ENCODE data around the gene KLK7.

Gene KLK7

DNA sequence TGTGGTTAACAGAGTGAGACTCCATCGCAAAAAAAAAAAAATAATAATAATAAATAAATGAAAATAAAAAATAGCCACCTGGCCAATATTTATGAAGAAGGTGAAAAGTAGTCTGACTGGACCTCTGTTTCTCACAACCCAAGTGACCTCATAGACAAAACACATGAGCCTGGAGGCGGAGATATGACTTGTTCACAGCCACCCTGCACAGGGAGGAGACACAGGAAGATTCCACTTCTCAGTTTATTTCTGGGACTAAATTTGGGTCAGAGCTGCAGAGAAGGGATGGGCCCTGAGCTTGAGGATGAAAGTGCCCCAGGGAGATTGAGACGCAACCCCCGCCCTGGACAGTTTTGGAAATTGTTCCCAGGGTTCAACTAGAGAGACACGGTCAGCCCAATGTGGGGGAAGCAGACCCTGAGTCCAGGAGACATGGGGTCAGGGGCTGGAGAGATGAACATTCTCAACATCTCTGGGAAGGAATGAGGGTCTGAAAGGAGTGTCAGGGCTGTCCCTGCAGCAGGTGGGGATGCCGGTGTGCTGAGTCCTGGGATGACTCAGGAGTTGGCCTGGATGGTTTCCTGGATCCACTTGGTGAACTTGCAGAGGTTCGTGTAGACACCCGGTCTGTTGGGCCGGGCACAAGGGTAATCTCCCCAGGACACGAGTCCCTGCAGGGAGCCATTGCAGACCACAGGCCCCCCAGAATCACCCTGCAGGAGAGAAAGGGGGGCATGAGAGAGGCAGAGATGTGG, 40.5 kb downstream of the KLK7 start:
- TF ChIP-seq, protein P1, sequence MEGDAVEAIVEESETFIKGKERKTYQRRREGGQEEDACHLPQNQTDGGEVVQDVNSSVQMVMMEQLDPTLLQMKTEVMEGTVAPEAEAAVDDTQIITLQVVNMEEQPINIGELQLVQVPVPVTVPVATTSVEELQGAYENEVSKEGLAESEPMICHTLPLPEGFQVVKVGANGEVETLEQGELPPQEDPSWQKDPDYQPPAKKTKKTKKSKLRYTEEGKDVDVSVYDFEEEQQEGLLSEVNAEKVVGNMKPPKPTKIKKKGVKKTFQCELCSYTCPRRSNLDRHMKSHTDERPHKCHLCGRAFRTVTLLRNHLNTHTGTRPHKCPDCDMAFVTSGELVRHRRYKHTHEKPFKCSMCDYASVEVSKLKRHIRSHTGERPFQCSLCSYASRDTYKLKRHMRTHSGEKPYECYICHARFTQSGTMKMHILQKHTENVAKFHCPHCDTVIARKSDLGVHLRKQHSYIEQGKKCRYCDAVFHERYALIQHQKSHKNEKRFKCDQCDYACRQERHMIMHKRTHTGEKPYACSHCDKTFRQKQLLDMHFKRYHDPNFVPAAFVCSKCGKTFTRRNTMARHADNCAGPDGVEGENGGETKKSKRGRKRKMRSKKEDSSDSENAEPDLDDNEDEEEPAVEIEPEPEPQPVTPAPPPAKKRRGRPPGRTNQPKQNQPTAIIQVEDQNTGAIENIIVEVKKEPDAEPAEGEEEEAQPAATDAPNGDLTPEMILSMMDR (IDR thresholded peaks at IDR 0.05; ENCODE audit: low read depth, low read length) = no peak
- TF ChIP-seq MYC (IDR thresholded peaks at IDR 0.05; ENCODE audit: low read depth, low read length) (no peak), POLR2A (IDR thresholded peaks at IDR 0.05; ENCODE audit: extremely low read depth, insufficient read length) (no peak)
- TF ChIP-seq, protein P2, sequence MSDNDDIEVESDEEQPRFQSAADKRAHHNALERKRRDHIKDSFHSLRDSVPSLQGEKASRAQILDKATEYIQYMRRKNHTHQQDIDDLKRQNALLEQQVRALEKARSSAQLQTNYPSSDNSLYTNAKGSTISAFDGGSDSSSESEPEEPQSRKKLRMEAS (IDR thresholded peaks at IDR 0.05; ENCODE audit: low read depth, low read length) = no peak
- no peak overlapping the region for H3K4me3 ChIP-seq (ENCODE audit: low read depth, low read length)
- no peak for DNase-seq (ENCODE audit: low read depth)

DNA sequence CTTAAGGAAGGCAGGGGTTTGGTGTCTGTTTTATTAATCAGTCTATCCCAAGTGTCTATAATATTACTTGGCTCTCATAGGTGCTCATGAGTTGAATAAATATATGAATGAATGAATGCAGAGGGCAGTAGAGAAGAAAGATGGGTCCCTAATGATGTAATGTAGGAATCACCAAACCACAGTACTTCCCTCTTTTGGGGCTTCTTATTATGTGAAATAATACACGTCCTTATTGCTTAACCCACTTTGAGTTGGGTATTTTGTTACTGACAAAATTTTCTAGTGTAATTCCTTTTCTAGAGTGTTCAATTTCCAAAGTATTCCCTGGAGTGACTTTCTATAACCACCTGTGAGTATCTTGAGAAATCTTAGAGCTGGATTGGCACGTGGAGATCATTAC, 44.1 kb downstream of the KLK7 start:
- DNase-seq (ENCODE audit: low read depth) = peak; percentile 15
- TF ChIP-seq POLR2A (IDR thresholded peaks at IDR 0.05; ENCODE audit: extremely low read depth, insufficient read length) (no peak), MYC (IDR thresholded peaks at IDR 0.05; ENCODE audit: low read depth, low read length) (no peak)
- TF ChIP-seq, protein P2 (IDR thresholded peaks at IDR 0.05; ENCODE audit: low read depth, low read length) = no peak
- TF ChIP-seq, protein P1 (IDR thresholded peaks at IDR 0.05; ENCODE audit: low read depth, low read length) = no peak
- no peak overlapping the region for H3K4me3 ChIP-seq (ENCODE audit: low read depth, low read length)

DNA sequence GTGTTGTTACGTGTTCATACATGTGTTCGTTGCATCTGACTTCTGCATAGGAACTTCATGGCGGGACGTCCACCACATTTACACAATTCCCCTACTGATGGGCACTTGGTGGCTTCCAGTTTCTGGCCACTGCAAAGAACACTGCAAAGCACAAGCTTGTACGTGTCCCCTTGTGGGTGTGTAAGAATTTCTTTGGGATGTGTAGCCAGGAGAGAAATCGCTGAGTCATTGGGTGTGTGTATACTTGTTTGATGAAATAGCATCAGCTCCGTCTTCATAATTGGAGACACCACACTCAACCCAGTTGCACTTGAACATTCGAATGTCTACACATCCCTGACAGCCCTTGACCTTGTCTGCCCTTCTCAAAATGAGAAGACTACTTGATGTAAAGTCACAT, 50.1 kb downstream of the KLK7 start:
- DNase-seq (ENCODE audit: low read depth) = no peak
- no peak overlapping the region for H3K4me3 ChIP-seq (ENCODE audit: low read depth, low read length)
- no peak for TF ChIP-seq POLR2A (IDR thresholded peaks at IDR 0.05; ENCODE audit: extremely low read depth, insufficient read length)
- TF ChIP-seq, protein P1 (IDR thresholded peaks at IDR 0.05; ENCODE audit: low read depth, low read length) = no peak
- TF ChIP-seq MYC (IDR thresholded peaks at IDR 0.05; ENCODE audit: low read depth, low read length) = no peak
- TF ChIP-seq, protein P2 (IDR thresholded peaks at IDR 0.05; ENCODE audit: low read depth, low read length) = no peak

DNA sequence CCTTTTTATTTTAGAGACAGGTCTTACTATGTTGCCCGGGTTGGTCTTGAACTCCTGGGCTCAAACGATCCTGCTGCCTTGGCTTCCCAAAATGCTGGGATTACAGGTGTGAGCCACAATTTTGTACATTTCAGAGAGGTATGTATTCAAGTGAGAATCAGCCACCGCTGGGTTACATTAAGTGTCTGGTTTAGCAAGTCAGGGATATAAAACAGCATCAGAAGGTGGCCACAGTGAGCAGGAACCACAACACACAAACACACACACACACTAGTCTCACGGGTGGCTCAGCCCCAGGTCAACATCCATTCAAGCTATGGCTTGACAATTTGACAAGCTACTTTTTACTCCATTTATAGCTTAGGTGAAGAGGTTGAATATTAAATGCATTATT, 51.0 kb downstream of the KLK7 start:
- no peak for TF ChIP-seq MYC (IDR thresholded peaks at IDR 0.05; ENCODE audit: low read depth, low read length)
- TF ChIP-seq, protein P1 (IDR thresholded peaks at IDR 0.05; ENCODE audit: low read depth, low read length) = no peak
- no peak overlapping the region for H3K4me3 ChIP-seq (ENCODE audit: low read depth, low read length)

DNA sequence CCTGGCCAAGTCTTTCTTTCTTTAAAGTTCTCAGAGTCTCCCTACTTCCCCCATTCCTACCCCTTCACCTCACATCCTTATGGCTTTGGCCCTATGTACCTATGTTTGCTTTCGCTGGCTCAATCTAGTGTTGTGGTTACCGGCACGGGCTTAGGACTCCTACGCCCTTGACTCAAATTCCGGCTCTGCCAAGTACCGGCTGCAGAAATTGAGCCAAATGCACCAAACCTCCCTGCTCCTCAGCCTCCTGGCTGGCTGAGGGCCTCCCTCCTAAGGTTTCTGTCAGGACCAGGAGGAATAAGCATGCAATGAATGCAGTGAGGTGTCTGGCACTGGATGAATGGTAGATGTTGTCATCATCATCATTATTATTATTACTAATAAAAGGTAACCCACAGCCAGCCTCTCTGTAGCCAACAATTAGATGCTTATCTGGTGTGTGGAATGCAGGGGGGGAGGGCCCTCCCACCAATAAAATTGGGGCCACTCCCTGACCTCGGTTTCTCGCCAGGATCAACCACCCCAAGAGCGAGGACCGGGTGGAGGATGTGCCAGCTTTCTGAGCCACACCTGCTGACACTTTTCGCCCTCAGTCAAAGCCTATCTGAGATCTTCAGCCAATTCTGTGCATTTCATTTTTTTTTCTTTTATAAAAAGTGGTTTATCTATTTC, 51.6 kb downstream of the KLK7 start:
- no peak for DNase-seq (ENCODE audit: low read depth)
- TF ChIP-seq POLR2A (IDR thresholded peaks at IDR 0.05; ENCODE audit: extremely low read depth, insufficient read length) = no peak
- no peak for TF ChIP-seq MYC (IDR thresholded peaks at IDR 0.05; ENCODE audit: low read depth, low read length)
- no peak overlapping the region for H3K4me3 ChIP-seq (ENCODE audit: low read depth, low read length)

More for the DNA sequence above, 51.0 kb downstream of the KLK7 start:
- no peak for DNase-seq (ENCODE audit: low read depth)

DNA sequence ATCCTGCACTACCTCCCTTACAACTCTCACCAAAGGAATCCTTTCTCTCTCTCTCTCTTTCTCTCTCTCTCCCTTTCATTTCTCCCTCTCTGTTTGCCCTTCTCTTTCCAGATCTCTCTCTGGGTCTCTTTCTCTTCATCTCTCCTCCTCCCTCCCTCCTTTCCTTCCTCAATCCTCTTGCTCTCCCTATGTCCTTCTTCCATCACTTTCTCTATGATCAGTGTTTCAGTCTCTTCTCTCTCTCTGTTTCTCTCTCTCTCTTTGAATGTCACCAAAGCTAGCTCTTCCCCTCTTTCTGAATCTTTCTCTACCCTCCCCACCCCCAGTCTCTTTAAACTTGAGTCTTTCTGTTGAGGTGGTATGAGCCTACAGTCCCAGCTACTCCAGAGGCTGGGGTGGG, 52.7 kb downstream of the KLK7 start:
- TF ChIP-seq, protein P1 (IDR thresholded peaks at IDR 0.05; ENCODE audit: low read depth, low read length) = no peak
- TF ChIP-seq MYC (IDR thresholded peaks at IDR 0.05; ENCODE audit: low read depth, low read length) = no peak
- TF ChIP-seq POLR2A (IDR thresholded peaks at IDR 0.05; ENCODE audit: extremely low read depth, insufficient read length) = no peak
- TF ChIP-seq, protein P2 (IDR thresholded peaks at IDR 0.05; ENCODE audit: low read depth, low read length) = no peak
- no peak for DNase-seq (ENCODE audit: low read depth)
- no peak overlapping the region for H3K4me3 ChIP-seq (ENCODE audit: low read depth, low read length)

Measured in NB4 (cell line).